HG03108 (cell line): ENCODE data around the gene RAB26.
"Not testable (repeated sequence)": the region's sequence is repeated elsewhere in the genome, so short reads cannot be mapped to it uniquely, and the experiment has no call there.

ENCODE experiments used
- ATAC-seq: cut with Tn5 transposase; IDR thresholded peaks from one replicate; pipeline ENCODE4 v1.9.1; 2021; ENCODE audit warnings: moderate library complexity; ENCODE audit not compliant: unreplicated experiment

The RAB26 gene

GRCh38 chr16:2195322-2196161 is 47.1 kb downstream of the RAB26 start:
- no peak for ATAC-seq

DNA sequence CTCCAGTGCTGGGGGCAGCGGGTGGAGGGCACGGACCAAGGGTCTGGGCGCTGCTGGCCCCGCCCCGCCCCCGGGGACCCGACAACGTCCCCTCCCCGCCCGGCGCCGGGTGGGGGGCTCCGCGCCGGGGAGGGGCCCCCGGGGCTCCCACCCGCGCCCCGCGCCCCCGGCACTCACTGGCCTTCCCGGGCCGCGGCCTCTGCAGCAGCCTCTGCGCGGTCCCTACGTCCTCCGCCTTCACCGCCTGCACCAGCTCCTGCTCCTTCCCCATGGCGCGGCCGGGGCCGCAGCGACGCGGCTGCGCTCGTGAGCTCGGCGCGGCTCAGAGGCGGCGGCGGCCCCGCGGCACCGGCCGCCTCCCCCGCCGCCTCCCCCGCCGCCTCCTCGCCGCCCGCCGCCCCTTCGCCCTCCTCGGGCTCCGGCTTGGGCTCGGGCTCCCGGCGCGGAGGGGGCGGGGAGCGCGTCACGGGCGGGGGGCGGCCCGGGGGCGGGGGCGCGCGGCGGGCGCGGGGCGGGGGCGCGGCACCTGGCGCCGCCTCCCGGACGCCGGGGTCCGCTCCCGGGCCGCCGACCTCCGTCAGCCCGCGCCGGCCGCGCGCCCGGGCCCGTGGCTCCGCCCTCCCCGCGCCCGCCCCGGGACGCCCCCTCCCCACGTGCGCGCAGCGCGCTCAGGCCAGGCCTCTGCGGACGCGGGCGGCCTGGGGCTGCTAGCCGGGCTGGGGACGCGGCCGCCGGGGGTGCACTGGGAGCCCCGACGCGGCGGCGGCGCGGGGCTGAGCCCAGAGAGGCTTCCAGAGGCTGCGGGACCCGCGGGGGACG is 47.9 kb downstream of the RAB26 start, which contains the start of gene CASKIN1:
CASKIN1 (minus strand) TSS at position 444 of the 819 bp plus-strand sequence; CDS start at position 271, 173 bp downstream.
- ATAC-seq, result no peak

DNA sequence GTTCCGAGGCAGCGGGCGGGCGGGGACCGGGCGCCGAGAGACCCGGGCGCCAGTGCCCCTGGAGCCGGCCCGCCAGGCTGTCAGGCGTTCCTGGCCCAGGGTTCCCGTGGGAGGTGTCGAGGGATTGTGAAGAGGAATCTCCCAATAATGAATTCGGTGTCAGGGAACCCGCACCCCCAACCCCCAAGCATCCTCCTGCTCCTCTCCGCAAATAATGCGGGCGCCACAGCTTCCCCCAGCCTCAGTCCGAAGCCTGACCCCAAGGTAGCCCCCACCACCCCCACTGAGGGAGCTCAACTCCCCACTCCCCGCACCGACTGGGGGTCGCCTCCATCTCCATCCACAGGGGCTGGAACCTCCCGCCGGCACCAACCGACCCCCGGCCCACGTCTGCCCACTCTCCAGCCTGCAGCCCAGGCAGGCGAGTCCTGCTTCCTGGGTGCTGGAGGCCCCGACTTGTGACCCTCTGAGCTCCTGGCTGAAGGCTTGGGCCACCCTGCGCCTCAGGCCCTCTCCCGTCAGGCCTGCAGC is 48.6 kb downstream of the RAB26 start:
- no peak for ATAC-seq

- ATAC-seq, result no peak
These were observed 49.3 kb downstream of the RAB26 start for GRCh38 chr16:2197765-2198164.

- ATAC-seq, result no peak
These were observed 49.9 kb downstream of the RAB26 start for GRCh38 chr16:2198283-2198682.

DNA sequence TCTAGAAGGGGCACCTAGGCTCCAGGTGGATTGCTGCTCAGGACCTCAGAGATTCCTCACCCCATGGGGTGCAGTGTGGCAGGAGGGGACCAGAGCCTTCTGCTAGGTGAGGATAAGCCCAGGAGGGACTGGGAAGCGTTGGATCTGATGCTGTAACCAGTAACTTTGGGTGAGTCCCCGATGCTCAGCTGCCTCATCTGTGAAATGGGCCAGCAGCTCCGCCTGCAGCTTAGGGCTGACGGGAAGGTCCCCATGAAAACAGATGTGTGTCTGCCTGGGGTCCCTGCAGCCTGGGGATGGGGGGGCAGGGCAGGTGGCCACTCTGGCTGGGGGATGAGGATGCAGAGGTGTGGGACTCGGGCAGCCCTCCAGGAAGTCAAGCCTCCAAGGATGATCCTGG is 50.7 kb downstream of the RAB26 start:
- ATAC-seq, result no peak

DNA sequence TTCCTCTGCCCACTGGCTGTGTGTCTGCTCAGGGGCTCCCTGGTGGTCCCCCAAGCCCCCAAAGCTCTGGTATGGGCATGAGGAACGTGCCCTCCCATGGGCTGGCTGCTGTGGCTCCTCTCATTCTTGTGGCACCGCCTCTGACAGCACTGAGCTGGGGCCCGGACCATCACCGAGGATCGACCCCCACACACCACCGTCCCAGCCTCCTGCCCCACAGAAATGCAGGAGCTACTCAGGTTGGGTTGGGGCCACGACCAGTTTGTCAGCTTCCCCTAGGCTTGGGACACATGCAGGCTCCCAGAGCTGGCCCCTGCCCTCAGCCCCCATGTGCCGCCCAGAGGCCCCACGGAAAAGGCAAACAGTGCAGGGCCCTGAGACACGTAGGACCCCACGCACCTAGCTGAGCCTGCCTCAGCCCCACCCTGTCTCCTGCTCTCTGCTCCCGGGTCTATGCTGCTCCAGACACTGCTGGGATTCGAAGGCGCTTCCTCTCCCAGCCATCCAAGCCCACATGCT is 51.3 kb downstream of the RAB26 start:
- ATAC-seq, result no peak

- no peak for ATAC-seq
These were observed 51.9 kb downstream of the RAB26 start for GRCh38 chr16:2200313-2200712.

- not testable (repeated sequence) for ATAC-seq
These were observed 54.8 kb downstream of the RAB26 start for GRCh38 chr16:2203119-2203688.
